Measurements from ENCODE around the gene INPP4B.

The INPP4B gene

DNA sequence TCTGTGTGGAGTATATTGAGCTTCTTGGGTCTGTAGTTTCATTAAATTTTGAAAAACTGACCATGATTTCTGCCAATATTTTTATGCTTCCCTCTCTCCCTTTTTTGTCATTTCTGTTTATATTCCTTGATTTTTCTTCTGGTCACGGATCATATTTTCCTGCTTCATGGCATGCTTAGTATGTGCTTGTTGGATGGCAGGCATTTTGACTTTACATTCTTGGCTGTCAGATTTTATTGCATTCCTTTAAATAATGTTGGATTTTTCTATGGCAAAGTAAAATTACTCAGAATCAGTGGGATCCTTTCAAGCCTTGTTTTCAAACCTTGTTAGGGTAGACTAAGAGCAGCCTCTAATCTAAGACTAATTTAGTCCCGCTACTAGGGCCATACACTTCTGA is 677.9 kb downstream of the INPP4B start:
- TF ChIP-seq, protein P1, sequence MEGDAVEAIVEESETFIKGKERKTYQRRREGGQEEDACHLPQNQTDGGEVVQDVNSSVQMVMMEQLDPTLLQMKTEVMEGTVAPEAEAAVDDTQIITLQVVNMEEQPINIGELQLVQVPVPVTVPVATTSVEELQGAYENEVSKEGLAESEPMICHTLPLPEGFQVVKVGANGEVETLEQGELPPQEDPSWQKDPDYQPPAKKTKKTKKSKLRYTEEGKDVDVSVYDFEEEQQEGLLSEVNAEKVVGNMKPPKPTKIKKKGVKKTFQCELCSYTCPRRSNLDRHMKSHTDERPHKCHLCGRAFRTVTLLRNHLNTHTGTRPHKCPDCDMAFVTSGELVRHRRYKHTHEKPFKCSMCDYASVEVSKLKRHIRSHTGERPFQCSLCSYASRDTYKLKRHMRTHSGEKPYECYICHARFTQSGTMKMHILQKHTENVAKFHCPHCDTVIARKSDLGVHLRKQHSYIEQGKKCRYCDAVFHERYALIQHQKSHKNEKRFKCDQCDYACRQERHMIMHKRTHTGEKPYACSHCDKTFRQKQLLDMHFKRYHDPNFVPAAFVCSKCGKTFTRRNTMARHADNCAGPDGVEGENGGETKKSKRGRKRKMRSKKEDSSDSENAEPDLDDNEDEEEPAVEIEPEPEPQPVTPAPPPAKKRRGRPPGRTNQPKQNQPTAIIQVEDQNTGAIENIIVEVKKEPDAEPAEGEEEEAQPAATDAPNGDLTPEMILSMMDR (IDR thresholded peaks at IDR 0.05; ENCODE audit: insufficient read depth, low read depth, low read length, missing control alignments) = no peak
- no peak overlapping the region for H3K4me3 ChIP-seq (ENCODE audit: low read length)
- no peak for DNase-seq (ENCODE audit: low read depth)

DNA sequence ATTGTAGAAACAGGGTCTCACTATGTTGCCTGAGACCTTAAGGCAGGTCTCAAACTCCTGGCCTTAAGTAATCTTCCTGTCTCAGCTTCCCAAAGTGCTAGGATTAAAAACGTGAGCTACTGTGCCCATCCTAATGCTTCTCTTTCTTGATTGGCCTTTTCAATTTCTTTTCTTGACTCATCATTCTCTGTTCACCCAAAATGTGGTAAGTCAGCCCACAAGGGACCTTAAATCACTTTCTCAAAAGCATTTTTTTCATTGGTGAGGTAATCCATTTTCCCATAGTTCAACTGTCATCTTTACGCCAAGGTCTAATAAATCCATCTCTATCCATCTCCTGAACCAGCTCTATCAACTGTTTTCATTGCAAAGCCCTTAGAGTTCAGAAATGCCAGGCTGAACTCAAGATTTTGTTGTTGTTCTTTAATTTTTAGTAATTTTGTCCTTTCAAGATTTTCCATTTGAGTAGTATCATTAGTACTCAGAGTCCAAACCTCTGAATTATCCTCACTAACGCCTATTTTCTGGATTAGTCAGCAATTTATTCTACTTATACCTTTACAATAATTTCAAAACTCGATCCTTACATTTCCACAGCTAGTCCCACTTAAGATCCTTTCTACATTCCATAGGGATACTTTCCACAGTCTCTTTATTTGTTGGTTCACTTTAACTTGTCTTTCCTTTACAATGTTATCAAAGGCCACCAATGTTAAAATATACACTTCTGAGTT is 681.2 kb downstream of the INPP4B start:
- TF ChIP-seq, protein P1 (IDR thresholded peaks at IDR 0.05; ENCODE audit: insufficient read depth, low read depth, low read length, missing control alignments) = no peak
- no peak for DNase-seq (ENCODE audit: low read depth)
- no peak overlapping the region for H3K4me3 ChIP-seq (ENCODE audit: low read length)

DNA sequence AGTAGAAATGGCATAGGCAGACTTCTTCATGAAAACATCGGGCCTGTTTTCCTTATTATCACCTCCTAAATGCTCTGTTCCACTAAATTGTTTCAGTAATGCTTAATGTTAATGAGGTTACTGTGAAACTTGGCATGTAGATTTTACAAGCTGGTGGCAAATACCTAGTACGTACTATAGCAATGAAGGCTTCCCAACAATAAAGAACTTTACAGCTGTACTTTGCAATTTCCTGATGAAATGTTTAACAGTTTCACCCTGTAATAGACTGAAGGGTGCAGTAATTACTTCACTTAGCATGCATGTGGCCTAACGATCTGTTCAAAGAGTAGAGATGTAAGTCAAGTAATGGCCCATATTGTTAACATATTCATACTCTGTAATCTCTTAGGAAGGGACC is 685.0 kb downstream of the INPP4B start:
- no peak for DNase-seq (ENCODE audit: low read depth)
- no peak overlapping the region for H3K4me3 ChIP-seq (ENCODE audit: low read length)
- TF ChIP-seq, protein P1 (IDR thresholded peaks at IDR 0.05; ENCODE audit: insufficient read depth, low read depth, low read length, missing control alignments) = no peak

DNA sequence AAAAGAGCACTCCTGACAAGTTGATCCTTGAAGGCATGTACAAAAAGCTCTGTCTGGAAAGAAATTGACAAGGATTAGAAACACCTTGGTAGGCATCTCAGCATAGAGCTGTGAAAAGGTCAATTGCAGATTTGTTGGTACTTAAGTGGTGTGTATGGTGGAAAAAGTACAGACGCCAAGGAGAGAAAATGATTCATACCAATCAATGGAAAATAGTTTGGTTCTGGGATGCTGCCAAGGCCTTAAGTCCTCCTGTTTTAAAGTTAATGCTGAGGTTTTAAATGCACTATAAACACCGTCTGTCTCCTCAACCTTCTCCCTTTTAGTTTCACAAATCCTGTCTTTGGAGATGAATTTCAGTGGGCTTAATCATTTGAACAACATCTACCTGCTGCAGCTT is 685.6 kb downstream of the INPP4B start:
- no peak overlapping the region for H3K4me3 ChIP-seq (ENCODE audit: low read length)
- DNase-seq (ENCODE audit: low read depth) = no peak
- TF ChIP-seq, protein P1 (IDR thresholded peaks at IDR 0.05; ENCODE audit: insufficient read depth, low read depth, low read length, missing control alignments) = no peak

DNA sequence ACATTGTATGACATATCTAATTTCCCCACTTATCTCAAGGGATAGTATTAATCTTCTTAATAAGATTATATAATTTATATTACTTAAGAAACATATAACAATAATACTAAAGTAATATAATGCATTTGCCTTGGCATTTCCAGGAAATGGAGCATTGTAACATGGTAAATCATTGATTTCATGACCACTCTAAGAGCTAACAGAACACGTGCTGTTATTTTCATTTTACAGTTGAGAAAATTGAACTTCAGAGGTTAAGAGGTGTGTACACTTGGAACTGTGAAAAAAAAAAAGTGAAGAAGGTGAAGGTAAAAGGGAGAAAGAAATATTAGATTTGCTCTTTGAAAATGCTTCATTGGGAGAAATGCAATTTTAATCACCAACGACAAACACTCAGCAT is 687.1 kb downstream of the INPP4B start:
- no peak overlapping the region for H3K4me3 ChIP-seq (ENCODE audit: low read length)
- TF ChIP-seq, protein P1 (IDR thresholded peaks at IDR 0.05; ENCODE audit: insufficient read depth, low read depth, low read length, missing control alignments) = no peak
- no peak for DNase-seq (ENCODE audit: low read depth)

DNA sequence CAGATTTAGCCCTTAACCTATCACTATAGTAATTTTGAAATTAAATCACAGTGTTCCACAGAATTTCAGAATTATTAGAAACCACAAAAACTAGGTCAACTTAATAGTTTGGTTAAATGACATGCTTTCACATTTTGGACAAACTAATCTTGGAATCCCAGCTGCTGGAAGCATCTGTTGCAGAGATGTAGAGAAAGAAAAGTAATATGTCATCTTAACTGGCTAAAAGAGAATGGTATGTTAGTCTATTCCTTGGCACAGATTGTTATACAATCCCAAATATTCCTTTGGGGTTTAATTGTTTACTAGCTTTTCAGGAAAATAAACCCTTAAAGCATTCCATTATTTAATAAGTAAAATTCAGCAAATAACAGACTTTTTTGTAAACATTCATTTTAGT is 689.8 kb downstream of the INPP4B start:
- DNase-seq (ENCODE audit: low read depth) = no peak
- TF ChIP-seq, protein P1 (IDR thresholded peaks at IDR 0.05; ENCODE audit: insufficient read depth, low read depth, low read length, missing control alignments) = no peak

DNA sequence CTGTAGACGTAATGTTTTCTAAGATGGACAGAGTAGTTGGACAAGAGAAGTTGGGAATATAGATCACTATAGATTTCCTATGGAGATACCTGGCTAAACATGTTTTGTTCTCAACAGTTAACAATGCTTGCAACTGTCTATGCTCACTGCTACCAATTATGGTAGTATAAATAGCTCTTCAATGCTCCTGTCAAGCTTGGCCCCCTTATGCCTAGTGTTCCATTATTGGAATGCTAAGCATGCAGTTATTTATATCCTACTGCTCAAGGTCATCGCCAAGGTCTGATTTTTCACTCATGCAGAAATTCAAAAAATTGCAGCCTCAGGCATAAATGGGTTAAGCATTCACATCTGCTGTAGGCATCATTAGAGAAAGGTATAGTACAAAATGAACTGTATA is 690.8 kb downstream of the INPP4B start:
- TF ChIP-seq, protein P1 (IDR thresholded peaks at IDR 0.05; ENCODE audit: insufficient read depth, low read depth, low read length, missing control alignments) = no peak
- no peak for DNase-seq (ENCODE audit: low read depth)
- no peak overlapping the region for H3K4me3 ChIP-seq (ENCODE audit: low read length)

More for the DNA sequence above, 689.8 kb downstream of the INPP4B start:
- no peak overlapping the region for H3K4me3 ChIP-seq (ENCODE audit: low read length)
